ENCODE data around the gene TRIM7.

Gene TRIM7

DNA sequence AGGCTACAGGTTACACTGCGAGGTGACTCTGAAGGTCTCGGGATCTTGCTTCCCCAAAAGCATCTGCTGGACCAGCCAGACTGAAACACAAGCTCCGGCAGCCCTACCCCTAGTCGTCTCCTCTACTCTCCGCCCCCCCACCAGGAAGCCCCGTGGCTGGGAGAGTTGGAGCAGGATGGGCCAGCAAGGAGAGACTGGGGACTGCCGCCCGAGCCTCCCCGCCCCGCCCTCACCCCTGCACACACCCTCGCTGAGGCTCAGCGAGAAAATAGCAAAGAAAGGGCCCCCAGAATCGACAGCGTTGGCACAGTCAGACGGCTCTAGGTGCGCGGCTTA, 1.3 kb downstream of the TRIM7 start:
- TF ChIP-seq, protein P1, sequence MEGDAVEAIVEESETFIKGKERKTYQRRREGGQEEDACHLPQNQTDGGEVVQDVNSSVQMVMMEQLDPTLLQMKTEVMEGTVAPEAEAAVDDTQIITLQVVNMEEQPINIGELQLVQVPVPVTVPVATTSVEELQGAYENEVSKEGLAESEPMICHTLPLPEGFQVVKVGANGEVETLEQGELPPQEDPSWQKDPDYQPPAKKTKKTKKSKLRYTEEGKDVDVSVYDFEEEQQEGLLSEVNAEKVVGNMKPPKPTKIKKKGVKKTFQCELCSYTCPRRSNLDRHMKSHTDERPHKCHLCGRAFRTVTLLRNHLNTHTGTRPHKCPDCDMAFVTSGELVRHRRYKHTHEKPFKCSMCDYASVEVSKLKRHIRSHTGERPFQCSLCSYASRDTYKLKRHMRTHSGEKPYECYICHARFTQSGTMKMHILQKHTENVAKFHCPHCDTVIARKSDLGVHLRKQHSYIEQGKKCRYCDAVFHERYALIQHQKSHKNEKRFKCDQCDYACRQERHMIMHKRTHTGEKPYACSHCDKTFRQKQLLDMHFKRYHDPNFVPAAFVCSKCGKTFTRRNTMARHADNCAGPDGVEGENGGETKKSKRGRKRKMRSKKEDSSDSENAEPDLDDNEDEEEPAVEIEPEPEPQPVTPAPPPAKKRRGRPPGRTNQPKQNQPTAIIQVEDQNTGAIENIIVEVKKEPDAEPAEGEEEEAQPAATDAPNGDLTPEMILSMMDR (IDR thresholded peaks at IDR 0.05; ENCODE audit: low read length, missing control alignments), result no peak
- H3K4me3 ChIP-seq (replicated peaks; ENCODE audit: low read depth, low read length), result peak overlapping the region; percentile 50
- no peak for DNase-seq (ENCODE audit: low read depth)

DNA sequence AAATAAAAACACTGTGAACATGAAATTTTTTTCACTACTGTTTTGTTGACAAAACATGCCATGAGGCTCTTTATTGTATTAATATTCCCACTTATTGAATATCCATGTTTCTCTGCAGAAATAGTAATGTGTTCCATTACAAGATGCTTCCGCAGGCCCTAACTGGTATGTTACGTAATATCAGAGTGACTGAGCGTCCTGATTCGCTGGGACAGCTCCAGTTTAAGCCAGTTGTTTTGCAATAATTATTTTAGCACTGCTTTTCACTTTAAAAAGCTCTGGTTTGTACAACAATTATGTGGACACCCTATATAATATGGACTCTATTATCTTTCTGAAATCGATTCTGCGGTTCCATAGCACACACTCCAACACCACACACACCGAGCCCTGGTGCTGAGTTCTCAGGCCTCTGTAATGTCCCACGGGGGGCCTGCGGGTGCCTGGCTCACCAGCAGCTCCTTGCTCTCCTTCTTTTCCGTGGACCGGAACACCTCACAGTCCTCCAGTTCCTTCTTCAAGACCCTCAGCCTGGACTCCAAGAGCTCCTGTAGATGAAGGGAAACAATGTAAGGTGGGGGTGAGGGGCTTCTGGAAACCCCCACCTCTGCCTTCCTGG, 1.8 kb downstream of the TRIM7 start:
- peak; percentile 70 for DNase-seq (ENCODE audit: low read depth)
- TF ChIP-seq, protein P1 (IDR thresholded peaks at IDR 0.05; ENCODE audit: low read length, missing control alignments), result no peak
- no peak overlapping the region for H3K4me3 ChIP-seq (replicated peaks; ENCODE audit: low read depth, low read length)

DNA sequence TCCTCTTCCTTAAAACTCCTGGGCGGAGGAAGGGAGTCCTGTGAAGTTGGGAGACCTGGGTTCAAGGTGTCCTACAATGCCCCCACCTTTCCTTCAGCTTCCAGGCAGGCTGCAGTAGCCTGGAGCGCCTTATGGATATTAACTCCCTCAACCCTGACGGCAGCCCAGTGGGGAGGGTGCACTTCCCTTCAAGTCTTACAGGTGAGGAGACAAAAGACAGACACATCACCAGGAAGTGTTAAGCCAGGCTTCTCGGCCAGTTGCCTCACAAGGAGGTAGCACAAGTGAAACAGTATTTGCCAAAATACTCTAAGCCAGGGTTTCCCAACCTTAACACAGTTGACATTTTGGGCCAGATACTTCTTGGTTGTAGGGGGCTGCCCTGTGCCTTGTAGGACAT, 4.2 kb downstream of the TRIM7 start:
- DNase-seq (ENCODE audit: low read depth), result no peak
- no peak overlapping the region for H3K4me3 ChIP-seq (replicated peaks; ENCODE audit: low read depth, low read length)
- TF ChIP-seq, protein P1 (IDR thresholded peaks at IDR 0.05; ENCODE audit: low read length, missing control alignments), result no peak

DNA sequence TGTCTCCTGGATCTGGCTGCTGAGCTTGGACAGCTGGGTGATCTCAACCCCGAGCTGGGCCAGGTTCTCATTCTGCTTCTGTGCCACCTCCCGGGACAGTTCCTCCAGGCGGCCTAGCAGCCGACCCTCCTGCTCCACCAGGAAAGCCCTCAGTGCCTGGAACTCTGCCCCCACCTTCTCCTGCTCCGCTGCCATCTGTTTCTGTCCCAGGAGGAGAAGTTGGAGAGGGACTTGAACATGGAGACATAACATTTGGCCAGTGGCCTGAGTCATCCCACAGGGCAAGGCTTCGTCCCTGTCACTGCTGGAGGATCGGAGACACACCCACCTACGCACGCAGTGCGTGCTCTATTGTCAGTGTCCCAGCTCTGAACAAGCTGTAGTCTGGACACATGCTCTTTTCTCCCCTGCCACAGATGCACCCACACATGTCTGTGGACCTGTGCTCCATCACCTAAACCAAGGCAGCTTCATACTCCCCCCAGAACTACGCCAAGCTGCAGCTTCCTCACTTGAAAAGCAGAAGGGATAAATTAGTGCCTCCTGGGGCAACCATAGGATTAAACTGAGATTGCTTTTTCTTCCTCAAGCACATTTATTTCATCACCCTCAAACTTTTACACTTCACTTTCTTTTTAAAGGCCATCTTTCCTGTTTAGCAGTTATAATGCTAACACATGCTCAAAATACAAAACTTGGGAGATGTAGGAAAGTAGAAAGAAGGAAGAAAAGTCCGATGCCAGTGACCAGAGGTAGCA, 4.9 kb downstream of the TRIM7 start:
- DNase-seq (ENCODE audit: low read depth), result no peak
- no peak overlapping the region for H3K4me3 ChIP-seq (replicated peaks; ENCODE audit: low read depth, low read length)
- TF ChIP-seq, protein P1 (IDR thresholded peaks at IDR 0.05; ENCODE audit: low read length, missing control alignments), result no peak

DNA sequence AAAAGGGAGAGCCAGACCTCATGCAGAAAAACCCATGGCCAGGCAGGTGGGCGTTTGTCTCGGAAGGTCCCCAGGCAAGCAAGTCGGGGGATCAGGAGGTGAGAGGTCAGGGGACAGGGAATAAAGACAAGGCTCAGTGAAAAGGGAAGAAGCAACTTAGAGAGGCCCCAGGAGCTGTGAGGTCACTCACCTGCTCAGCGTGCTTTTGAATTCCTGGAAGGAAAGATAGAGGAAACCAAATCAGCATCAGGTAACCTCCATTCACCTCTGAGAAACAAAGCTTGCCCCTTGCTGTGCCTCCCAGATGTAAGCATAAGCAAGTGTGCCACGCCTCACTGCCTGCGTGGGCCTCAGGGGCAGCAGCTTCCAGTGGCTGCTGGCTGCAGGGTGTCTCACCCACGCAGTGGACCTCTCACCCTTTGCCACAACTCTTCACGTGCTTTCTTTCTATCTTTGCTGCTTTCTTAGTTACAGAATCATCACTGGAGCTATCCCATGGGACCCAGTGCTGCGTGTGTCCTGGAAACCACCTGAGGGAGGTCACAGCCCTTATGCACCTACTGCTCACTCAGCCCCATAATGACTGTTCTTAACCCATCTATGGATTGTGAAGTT, 6.0 kb downstream of the TRIM7 start:
- TF ChIP-seq, protein P1 (IDR thresholded peaks at IDR 0.05; ENCODE audit: low read length, missing control alignments), result no peak
- H3K4me3 ChIP-seq (replicated peaks; ENCODE audit: low read depth, low read length), result no peak overlapping the region
- DNase-seq (ENCODE audit: low read depth), result no peak

DNA sequence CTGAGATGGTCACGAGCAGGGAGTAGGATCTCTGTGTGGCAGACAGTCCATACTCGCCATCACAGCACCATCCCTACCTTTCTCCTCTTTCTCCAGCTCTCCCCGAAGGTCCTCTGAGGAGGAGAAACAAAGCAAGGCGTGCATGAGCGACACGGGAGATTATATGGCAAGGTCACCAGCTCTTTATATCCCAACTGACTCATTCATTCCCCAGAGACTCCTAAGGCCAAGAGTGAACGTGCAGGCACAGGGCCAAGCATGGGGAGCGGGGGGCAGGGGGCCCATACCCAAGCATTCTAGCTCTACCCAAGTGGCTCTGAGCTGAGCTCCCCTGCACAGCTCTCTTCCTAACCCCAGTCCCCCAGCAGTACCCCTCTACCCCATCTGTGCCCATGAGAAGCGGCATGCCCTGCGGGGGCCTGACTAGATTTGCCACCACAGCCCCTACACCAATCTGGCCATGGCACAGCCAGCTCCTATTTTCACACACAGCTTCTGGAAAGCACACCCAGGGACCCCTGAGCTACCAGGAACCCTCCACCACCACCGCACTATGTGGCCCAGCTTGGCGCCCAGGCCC, 6.8 kb downstream of the TRIM7 start:
- TF ChIP-seq, protein P1 (IDR thresholded peaks at IDR 0.05; ENCODE audit: low read length, missing control alignments), result no peak
- DNase-seq (ENCODE audit: low read depth), result no peak
- H3K4me3 ChIP-seq (replicated peaks; ENCODE audit: low read depth, low read length), result no peak overlapping the region
